ENCODE data around the gene MYBPC2.

Gene MYBPC2

DNA sequence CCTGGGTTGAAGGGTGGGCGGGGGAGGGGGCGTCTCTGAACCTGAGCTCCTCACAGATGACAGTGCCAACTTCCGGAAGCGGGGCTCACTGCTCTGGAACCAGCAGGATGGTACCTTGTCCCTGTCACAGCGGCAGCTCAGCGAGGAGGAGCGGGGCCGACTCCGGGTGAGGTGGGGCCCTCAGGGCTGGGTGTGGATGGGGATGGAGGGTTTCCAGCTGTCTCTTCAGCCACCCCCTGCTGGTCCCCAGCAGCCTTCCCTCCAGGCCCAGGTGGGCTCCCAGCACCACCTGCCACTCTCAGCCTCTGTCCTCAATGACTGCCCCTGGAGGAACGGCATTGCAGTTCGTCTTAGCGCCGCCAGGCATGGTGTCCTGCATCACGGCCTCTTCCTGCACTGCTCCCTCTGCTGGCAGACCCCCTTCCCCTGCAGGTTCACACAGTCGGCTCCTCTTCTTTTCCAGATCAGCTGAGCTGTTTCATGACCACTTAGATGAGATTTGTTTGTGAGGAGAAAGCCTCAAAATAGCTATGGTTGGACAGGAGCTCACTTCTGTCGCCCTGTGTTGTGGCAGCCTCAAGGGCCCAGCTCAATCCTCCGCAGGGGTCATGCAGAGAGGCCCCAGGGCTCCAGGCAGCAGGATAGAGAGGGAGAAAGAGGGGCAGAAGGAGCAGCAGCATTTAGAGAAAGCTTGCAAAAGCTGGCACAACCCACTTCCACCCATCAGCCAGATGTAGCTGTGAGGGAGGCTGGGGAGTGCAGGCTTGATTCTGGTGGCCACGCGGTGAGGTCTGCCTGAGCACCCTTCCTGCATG lies 46.4 kb downstream of the MYBPC2 start:
- in situ Hi-C loops (cut with MboI; ENCODE audit: low sequenced_read_pairs) = no loop called here

DNA sequence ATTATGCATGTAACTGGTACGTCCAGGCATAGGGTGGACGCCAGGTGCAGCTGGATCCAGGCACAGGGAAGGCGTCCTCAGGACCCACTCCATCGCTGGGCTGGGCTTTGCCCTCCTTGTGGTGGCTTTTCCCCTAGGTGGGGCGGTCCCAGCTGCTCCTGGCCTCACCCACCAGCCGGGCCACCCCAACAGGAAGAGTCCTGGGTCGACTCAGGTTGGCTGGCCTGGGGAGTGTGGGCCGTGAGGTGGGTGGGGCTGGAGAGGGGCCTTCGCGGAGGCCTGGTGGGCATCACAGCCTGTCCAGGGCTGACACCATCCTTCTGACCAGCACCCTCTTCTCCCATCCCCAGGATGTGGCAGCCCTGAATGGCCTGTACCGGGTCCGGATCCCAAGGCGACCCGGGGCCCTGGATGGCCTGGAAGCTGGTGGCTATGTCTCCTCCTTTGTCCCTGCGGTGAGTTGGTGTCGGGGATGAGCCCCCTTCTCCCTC lies 47.1 kb downstream of the MYBPC2 start:
- in situ Hi-C loops (cut with MboI; ENCODE audit: low sequenced_read_pairs) = no loop called here

DNA sequence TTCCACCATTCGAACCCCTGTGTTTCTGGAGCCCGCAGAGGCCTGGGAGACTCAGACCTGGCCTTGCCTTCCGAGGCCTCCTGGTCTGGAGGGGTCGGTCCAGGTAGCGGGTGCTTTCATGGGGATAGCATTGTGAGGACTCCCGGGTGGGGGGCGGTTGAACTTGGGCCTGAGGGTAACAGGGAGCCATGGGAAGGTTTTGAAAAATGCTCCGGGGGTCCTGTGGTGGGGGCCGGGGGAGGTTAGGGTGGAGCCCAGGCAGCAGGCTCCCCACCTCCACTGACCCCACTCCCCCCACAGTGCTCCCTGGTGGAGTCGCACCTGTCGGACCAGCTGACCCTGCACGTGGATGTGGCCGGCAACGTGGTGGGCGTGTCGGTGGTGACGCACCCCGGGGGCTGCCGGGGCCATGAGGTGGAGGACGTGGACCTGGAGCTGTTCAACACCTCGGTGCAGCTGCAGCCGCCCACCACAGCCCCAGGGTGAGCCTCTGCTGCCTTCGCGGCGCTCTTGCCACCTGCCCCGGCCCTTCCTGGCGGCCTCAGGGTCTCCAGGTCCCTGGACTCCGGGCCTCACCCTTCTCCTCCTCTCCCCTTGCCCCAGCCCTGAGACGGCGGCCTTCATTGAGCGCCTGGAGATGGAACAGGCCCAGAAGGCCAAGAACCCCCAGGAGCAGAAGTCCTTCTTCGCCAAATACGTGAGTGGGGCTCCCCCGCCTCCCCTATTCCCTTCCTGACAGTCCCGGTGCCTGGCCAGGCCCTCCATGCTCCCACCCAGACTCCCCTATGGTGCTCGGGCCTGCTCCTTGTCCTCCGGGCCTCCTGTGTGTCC lies 47.8 kb downstream of the MYBPC2 start:
- in situ Hi-C loops (cut with MboI; ENCODE audit: low sequenced_read_pairs) = no loop called here

DNA sequence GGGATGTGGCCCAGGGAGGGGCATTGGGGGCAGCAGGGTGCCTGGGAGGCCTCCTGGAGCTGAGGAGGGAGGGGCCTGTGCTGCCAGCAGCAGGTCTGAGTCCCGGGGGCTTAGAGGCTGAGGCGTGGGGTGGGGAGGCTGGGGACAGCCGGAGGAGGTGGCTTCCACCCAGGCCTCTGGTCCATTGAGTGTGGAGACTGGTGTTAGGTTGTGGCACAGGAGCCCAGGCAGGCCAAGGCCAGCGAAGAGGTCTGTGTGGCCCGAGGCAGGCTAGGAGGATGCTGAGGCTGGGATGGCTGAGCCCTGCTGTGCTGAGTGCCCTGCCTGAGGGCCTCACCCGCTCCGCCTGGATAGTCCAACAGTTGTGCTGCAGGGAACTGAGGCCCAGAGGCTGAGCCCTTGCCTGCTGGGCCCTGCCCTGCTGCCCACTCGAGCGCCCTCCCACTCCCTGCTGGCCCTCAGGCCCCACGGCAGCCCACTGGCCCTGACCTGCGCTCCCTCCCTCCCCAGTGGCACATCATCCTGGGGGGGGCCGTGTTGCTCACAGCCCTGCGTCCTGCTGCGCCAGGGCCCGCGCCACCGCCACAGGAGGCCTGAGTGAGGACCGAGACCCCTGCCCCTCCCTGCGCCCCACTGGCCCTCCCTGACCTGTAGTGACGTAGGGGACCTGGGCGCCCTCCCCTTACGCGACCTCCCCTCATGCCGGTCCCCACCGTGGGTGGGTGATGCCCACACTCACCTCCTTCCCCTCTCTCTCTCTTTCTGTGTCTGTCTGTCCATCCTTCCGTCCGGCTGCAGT lies 48.9 kb downstream of the MYBPC2 start:
- in situ Hi-C loops (cut with MboI; ENCODE audit: low sequenced_read_pairs) = no loop called here

DNA sequence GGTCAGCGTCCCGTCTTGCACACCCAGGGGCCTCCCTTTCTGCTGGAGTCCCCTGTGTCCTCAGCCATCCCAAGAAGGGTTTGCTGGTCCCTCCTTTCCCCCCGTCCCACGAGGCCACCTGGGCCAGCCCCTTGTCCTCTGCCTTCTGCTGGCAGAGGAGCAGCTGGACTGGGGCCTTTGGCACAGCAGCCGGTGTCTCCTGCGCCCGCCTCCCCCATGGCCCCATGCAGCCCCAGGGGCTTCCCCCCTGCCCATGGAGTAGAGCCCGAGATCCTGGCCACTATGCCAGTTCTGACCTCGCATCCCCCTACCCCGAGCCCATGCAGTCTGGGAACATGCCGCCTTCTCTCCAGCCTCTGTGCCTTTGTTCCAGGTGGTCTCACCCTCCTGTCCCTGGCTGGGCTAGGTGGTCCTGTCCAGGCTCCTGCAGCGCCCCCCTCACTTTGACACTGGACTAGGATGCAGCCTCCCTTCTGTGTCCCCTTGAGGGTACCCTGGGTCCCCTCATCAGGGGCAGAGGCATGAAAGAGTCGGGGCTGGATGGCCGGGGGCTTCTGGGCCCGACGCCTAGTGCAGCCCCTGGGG lies 49.7 kb downstream of the MYBPC2 start:
- in situ Hi-C loops (cut with MboI; ENCODE audit: low sequenced_read_pairs) = no loop called here

DNA sequence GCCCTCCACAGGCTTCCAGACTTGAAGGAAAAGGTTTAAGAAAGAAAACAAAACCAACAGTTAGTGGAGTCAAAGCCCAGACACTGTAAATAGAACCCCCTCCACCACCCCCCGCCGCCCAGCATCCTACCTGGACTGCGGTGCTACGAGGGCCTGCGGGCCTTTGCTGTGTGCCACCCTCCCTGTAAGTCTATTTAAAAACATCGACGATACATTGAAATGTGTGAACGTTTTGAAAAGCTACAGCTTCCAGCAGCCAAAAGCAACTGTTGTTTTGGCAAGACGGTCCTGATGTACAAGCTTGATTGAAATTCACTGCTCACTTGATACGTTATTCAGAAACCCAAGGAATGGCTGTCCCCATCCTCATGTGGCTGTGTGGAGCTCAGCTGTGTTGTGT lies 50.2 kb downstream of the MYBPC2 start:
- in situ Hi-C loops (cut with MboI; ENCODE audit: low sequenced_read_pairs) = no loop called here

DNA sequence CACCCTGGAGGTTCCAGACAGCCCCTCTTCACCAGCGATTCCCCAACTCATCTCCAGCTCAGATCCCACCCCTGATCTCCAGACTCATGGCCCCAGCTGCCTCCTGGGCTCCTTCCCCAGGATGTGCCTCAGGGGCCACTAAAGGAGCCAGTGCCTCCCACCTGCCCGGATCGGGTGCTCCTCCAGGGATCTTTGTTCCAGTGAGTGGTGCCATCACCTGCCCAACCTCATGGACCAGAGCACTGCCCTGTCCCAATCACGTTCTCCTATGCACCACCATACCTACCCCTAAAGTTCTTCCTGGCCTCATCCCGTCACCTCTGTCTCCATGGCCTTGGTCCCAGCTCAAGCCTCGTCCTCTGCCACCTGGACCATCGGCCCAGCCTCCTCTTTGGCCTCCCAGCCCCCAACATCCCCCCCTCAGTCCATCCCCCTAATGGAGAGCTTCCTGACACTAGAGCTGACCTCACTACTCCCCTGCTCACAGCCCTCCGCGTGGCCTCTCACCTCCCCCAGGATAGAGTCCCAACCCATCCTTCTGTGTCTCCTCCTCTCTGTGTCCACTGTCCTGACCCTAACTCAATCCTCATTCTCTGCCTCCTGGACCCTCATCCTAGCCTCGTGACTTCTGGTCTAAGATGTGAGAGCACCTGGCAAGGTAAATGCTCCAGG lies 52.7 kb downstream of the MYBPC2 start:
- in situ Hi-C loops (cut with MboI; ENCODE audit: low sequenced_read_pairs) = no loop called here

DNA sequence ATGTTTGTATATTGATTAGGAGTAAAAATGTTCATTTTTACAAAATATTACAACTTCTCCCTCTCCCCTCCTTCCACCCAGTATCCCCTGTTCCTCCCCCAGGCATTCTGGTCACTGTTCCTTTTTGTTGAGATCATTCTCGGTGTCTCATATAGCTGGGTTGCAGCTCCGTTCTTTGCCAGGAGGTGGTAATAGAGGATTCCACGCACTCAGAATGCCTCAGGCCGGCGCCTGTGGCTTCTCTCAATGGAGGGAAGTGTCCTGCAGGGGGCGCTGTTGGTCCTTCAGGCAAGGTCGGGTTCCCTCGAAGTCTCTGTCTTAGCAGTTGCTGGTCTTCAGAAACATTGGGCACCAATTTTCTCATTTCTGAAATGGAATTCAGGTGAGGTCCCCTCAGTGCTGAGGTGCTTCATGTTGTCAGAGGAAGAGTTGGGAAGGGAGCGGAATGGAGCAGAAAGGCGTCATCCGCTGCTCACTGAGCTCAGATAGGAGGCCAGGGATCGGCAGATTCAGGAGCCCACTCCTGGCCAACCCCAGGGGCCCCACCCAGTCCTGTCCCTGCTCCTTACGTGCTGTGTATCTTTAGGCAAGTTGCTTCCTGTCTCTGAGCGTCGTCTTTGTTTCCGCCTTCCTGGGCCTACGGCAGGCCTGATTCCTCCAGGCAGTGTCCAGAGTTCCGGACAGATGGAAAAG lies 54.3 kb downstream of the MYBPC2 start:
- in situ Hi-C loops (cut with MboI; ENCODE audit: low sequenced_read_pairs) = no loop called here

DNA sequence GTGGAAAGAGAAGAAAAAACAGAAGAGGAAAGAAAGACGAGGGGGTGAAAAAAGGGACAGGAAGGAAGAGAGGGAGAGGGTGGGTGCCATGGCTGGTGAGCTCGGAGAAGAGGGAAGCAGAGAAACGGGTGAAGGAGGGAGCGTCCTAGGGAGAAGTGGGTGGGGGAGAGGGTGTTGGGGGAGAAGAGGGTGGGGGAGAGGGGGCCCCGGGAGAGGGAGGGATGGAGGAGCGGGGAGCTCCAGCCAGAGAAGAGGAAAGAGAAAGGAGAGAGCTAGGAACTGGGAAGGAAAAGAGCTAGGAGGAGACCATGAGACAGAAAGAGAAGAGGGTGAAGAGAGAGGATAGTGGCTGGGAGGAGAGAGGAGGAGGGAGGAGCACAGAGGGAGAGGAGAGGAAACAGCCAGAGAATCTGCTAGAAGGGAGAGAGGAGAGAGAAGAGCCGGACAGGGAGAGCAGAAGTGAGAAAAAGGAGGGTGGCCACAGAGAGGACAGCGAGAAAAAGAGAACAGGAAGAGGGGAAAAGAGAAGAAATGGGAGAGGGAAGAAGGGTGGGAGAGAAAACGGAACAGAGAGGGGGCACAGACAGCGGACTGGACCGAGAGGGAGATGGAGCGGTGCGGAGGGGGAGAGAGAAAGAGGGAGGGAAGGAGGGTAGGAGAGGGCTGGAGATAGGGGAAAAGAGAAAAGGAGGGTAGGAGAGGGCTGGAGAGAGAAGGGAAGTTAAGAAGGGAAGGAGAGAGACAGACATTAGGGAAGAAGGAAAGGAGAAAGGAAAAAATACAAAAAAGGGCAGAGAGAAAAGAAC lies 55.9 kb downstream of the MYBPC2 start:
- in situ Hi-C loops (cut with MboI; ENCODE audit: low sequenced_read_pairs) = no loop called here

DNA sequence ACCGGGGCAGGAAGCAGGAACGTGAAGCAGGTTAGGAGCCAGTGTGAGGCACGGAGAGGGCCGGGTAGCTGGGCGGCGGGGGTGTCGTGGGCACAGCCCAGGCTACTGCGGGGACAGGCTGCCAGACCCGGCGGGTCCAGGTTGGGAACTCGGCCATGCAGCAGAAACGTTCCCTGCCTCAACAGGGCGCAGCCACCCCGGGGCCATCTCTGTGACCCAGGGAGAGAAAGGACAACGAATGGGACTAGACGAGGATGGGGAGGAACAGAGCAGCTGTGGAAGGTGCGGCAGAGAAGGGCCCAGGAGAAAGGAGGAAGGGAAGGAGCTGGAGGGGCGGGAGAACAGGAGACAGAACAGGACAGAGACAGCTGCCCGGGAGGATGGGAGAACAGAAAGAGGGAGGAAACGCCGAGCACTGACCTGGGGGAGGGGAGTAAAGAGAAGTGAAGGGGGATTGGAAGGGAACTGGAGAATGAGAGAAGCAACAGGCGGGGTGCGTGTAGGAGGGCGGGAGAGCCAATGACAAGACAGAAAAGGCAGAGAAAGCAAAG lies 56.8 kb downstream of the MYBPC2 start:
- in situ Hi-C loops (cut with MboI; ENCODE audit: low sequenced_read_pairs) = no loop called here

DNA sequence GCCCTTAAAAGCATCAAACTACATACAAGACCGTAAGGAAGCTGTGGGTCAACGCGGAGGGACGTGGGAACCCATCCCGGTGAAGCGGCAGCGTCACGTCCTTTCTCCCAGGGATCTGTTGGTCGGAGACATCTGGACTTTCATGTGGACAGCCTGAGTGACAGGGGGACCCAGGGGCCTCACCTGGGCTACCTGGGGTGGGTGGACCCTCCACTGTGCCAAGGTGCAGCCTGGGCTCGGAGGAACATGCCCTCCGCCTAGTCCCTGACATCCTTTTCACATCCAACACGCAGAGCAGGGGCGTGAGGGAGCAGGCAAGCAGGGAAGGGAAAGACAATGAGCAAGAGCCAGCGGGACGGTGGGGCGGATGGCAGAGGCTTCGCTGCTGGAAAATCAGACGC lies 57.7 kb downstream of the MYBPC2 start:
- in situ Hi-C loops (cut with MboI; ENCODE audit: low sequenced_read_pairs) = no loop called here

DNA sequence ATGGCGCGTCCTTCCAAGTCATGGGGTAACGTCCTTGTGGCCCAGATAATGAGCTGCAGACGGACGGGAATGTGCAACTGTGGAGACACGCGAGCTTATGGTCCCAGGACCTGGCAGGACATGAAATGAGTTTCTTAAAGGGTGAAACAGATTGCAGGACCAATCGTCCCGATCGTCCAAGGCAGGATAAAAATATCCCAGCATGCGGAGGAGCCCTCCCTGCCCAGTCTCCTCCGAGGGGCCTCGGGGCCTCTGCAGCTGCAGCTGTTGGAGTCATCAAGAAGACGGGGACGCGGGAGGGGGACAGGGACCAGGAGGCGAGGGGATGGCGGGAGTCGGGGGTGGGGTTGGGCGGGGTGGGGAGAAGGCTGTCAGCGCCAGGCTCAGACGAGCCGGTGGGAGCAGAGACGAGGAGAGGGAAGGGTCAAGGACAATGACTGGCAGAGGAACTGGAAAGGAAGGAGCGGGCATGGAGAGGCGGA lies 58.3 kb downstream of the MYBPC2 start:
- in situ Hi-C loops (cut with MboI; ENCODE audit: low sequenced_read_pairs) = no loop called here

DNA sequence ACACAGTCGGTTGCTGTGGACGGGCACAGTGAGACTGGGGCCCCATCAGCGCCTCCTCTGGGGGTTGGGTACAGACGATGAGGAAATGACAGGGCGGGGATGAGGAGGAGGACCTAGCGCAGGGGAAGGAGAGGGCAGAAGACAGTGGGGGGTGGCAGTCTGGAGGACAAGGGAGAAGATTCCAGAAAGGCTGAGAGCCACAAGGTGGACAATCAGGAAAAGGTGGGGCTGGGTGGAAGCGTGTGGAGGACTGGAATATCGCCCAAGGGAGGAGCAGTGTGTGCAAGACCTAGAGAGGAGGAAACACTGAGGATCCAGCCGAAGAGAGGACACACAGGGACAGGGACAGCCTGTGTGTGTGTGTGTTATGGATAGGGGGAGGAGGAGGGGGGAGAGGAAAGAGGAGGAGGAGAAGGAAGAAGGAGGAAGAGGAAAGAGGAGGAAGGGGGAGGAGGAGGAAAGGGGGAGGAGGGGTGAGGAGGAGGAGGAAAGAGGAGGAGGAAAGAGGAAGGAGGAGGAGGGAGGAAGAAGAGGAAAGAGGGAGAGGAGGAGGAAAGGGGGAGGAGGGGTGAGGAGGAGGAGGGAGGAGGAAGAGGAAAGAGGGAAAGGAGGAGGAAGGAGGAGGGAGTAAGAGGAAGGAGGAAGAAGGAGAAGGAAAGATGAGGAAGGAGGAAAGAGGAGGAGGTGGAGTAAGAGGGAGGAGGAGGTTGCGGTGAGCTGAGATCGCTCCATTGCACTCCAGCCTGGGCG lies 59.8 kb downstream of the MYBPC2 start:
- in situ Hi-C loops (cut with MboI; ENCODE audit: low sequenced_read_pairs) = no loop called here

DNA sequence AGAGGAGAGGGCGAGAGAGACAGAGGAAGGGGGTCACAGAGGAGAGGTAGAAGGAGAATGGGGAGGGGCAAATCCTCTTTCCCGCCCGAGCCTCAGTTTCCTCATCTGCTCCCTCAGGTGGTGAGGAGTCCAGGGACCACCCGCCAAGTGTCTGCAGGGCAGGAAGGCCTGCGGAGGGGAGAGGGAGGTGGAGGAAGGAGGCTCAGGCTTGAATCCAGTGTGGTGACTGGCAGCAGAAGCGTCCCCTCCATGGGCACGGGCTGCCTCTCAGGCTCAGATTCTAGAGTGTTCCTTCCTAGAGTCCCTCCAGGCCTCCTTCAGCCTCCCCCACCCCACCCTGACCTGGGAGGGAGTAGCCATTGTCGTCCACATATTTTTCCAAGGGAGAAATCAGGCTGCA lies 60.5 kb downstream of the MYBPC2 start:
- in situ Hi-C loops (cut with MboI; ENCODE audit: low sequenced_read_pairs) = no loop called here

DNA sequence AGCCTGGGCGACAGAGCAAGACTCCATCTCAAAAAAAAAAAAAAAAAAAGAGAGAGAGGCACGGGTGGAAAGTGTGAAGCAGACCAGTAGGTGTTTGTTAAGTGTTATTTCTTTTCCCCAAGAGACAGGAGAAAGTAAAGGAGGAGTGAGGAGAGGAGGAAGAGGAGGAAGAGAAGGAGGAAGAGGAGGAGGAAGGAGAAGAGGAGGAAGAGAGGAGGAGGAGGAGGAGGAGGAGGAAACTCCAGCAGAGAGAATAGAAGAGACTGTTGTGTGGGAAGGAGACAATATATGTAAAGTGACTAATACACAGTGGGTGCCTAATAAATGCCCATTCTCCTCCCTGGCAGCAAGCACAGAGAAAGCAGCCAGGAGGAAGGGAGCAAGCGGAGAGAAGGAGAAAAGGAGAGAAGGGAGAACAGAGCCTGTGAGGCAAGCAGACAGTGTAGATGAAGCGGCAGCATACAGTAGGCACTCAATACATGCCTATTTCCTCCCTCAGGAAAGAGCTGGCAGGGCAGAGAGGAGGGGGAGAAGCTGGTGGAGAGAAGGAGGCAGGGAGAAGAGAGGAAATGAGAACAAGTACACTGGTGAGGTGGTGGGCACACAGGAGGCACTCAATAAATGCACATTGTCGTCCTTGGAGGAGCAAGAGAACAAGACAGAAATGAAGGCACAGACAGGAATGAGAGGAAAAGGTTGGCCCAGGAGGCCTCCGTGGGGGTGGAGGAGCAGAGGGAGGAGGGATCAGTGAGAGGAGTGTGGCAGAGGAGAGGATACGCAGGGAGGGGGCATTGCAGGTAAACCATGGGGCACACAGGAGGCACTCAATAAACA lies 61.7 kb downstream of the MYBPC2 start:
- in situ Hi-C loops (cut with MboI; ENCODE audit: low sequenced_read_pairs) = no loop called here

DNA sequence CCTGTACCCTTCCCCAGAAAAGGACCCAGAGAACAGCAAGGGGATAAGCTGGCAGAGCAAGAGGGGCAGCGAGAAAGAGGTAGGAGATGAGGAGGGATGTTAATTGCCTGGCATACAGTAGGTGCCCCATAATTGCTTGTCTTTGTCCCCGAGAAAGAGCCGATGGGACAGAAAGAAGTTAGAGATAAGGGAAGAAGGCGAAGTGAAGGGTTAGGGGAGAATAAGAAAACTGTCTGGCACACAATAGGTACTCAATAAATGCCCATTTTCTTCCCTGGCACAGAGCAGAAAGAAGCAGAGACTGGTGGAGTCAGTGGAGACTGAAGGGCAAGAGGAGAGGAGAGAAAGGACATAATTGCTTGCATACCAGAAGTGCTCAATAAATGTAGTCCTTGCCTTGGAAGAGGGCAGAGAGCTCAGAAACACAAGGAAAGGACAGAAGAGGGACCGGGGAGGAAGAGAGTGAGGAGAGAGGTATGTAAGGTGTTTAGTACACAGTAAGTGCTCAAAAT lies 62.4 kb downstream of the MYBPC2 start:
- in situ Hi-C loops (cut with MboI; ENCODE audit: low sequenced_read_pairs) = no loop called here
